NT2/D1 (cell line): ENCODE results near the gene PLD4.
"Not testable (repeated sequence)": the region's sequence is repeated elsewhere in the genome, so short reads cannot be mapped to it uniquely, and the experiment has no call there.

ENCODE experiments used
- DNase-seq: peaks from one replicate; pipeline ENCODE4 v3.0.0-alpha.2; 2011; ENCODE audit warnings: low read depth, low spot score
- H3K27me3 ChIP-seq: 2 replicates; pipeline ENCODE4 v1.6.0; 2011; ENCODE audit warnings: mild to moderate bottlenecking; ENCODE audit not compliant: insufficient read length, insufficient read depth
- H3K36me3 ChIP-seq: 2 replicates; pipeline ENCODE4 v1.6.1; 2011; ENCODE audit warnings: mild to moderate bottlenecking, low read length, mixed read lengths; ENCODE audit not compliant: insufficient read depth, insufficient read length
- H3K4me1 ChIP-seq: 2 replicates; pipeline ENCODE4 v1.5.1; 2011; ENCODE audit not compliant: insufficient read depth, insufficient read length
- H3K4me3 ChIP-seq: 2 replicates; pipeline ENCODE4 v1.5.1; 2011; ENCODE audit warnings: low read depth; ENCODE audit not compliant: insufficient read length
- H3K9ac ChIP-seq: 2 replicates; pipeline ENCODE4 v1.6.0; 2011; ENCODE audit warnings: low read depth; ENCODE audit not compliant: insufficient read length
- H3K9me3 ChIP-seq: 2 replicates; pipeline ENCODE4 v1.5.1; 2011; ENCODE audit warnings: mild to moderate bottlenecking, low read length; ENCODE audit not compliant: insufficient read depth
- SUZ12 ChIP-seq: IDR thresholded peaks from 2 replicates; pipeline ENCODE4 v1.6.1; 2011; ENCODE audit not compliant: insufficient read length, insufficient read depth; ENCODE audit errors: extremely low read depth
- YY1 ChIP-seq: IDR thresholded peaks from 2 replicates; pipeline ENCODE4 v1.6.1; 2011; ENCODE audit not compliant: insufficient read length, insufficient read depth
- ZNF274 ChIP-seq: IDR thresholded peaks from 2 replicates; pipeline ENCODE4 v1.6.1; 2011; ENCODE audit warnings: mild to moderate bottlenecking, low read depth, low read length

PLD4 gene

GRCh38 chr14:104942586-104942985, 17.9 kb downstream of the PLD4 start:
- TF ChIP-seq ZNF274 (no peak), YY1 (no peak), SUZ12 (no peak)
- Histone ChIP-seq H3K36me3 (peaks cover 32% of the 10 kb centered on the region), H3K4me3 (no peak overlapping the region)

GRCh38 chr14:104943216-104944015, 18.7 kb downstream of the PLD4 start:
- not testable (repeated sequence) for H3K9me3 ChIP-seq, H3K9ac ChIP-seq, H3K4me1 ChIP-seq, DNase-seq, H3K4me3 ChIP-seq, H3K27me3 ChIP-seq
- peaks cover 32% of the 10 kb centered on the region for H3K36me3 ChIP-seq

More at GRCh38 chr14:104942586-104942985, 17.9 kb downstream of the PLD4 start:
- no peaks in the 10 kb centered on the region for H3K27me3 ChIP-seq
- no peak overlapping the region for H3K9ac ChIP-seq
- no peaks in the 10 kb centered on the region for H3K4me1 ChIP-seq
- DNase-seq = no peak
- no peaks in the 10 kb centered on the region for H3K9me3 ChIP-seq

- not testable (repeated sequence) for H3K4me1 ChIP-seq
Observed at GRCh38 chr14:104944016-104944308, 19.3 kb downstream of the PLD4 start.

GRCh38 chr14:104944436-104945205, 19.9 kb downstream of the PLD4 start:
- not testable (repeated sequence) for H3K9me3 ChIP-seq, H3K4me3 ChIP-seq, DNase-seq, H3K4me1 ChIP-seq, H3K27me3 ChIP-seq, H3K9ac ChIP-seq
- peaks cover 27% of the 10 kb centered on the region for H3K36me3 ChIP-seq

More at GRCh38 chr14:104944016-104944308, 19.3 kb downstream of the PLD4 start:
- peaks cover 32% of the 10 kb centered on the region for H3K36me3 ChIP-seq
- not testable (repeated sequence) for H3K4me3 ChIP-seq, H3K9me3 ChIP-seq, H3K27me3 ChIP-seq, H3K9ac ChIP-seq, DNase-seq

GRCh38 chr14:104945266-104945665, 20.6 kb downstream of the PLD4 start:
- H3K9me3 ChIP-seq, H3K4me1 ChIP-seq, DNase-seq, H3K4me3 ChIP-seq, H3K9ac ChIP-seq, H3K27me3 ChIP-seq: not testable (repeated sequence)
- H3K36me3 ChIP-seq = peaks cover 21% of the 10 kb centered on the region

- not testable (repeated sequence) for H3K9ac ChIP-seq, H3K4me1 ChIP-seq, H3K4me3 ChIP-seq, H3K9me3 ChIP-seq, DNase-seq, H3K27me3 ChIP-seq
- H3K36me3 ChIP-seq = peaks cover 13% of the 10 kb centered on the region
Observed at GRCh38 chr14:104945986-104946965, 21.6 kb downstream of the PLD4 start.

- H3K4me1 ChIP-seq, DNase-seq, H3K9me3 ChIP-seq, H3K4me3 ChIP-seq, H3K27me3 ChIP-seq, H3K36me3 ChIP-seq, H3K9ac ChIP-seq: not testable (repeated sequence)
Observed at GRCh38 chr14:104947201-104947600, 22.5 kb downstream of the PLD4 start.

GRCh38 chr14:104947881-104948735, 23.4 kb downstream of the PLD4 start:
- H3K4me1 ChIP-seq, H3K27me3 ChIP-seq, DNase-seq, H3K36me3 ChIP-seq, H3K9ac ChIP-seq, H3K9me3 ChIP-seq, H3K4me3 ChIP-seq: not testable (repeated sequence)
